NCI-H146 treated with DMSO at 0.1 percent for 48 hours (cell line): ENCODE measurements around the gene CPM.

Source experiments
- DNase-seq: peaks from one replicate; lab custom pipeline; 2025; ENCODE audit not compliant: unreplicated experiment; lab: John Stamatoyannopoulos, UW

The CPM gene

DNA sequence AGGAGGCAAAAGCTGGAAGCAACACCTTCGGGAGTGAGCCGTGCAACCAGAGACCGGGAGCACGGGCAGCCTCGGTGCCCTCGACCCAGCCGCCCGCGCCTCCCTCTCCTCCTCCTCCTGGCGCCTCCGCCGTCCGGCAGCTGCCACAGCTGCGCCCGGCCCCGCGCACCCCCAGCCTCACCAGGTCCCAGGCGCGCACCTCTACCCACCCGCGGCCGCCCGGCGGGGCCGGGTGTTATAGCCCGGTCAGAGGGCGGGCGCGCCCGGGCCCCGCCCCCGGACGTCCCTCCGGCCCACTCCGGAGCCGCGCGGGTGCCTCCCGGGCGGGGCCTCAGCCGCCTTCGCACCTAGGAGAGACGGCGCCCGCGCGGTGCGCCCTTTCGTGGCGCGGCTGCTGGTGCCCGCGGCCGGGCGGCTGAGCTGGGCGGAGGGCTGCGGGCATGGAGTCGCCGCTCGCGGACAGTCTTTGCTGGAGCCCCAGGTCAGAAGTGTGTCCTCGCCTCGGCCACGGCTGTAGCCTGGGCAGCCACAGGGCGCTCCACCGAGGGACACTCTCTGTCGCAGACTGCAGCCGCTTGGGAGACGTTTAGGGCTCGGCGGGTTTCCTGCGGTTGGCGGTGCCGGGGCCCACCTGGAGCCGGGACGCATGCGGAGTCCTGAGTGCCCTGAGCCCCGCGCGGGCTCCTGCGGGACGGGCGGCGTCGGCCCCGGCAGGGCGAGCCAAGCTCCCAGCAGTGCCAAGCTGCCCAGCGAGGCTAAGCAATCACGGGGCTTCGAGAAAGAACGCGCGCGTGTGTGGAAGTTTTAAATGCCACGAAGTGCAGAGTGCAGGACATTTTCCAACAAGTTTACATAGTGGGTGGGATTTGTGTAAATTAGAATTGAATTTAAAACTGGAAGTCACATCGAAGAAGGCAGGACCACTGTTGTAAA lies at the start of gene CPM:
Gene CPM (minus strand): TSS at position 211 of the 933 bp plus-strand sequence. CDS start 334 bp downstream, outside the sequence.
- DNase-seq: no peak

DNA sequence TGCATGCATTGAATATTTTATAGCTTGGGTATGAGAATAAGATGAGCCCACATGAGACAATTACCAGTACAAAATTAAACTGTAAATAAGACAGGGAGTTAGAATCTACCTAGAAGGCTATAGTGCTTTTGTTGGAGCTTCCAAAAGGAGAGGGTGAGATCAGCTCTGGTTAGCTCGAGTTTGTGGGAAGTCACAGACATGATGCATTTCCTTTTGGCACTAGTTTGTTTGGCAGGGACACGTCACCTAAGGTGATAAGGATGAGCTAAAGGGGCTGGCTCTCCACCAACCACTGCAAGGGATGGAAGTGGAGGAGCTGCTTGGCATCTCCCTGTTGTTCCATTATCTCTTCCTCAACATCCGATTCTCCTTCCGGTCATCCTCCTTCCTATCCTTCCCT lies 48.5 kb upstream of the CPM start:
- DNase-seq: no peak

DNA sequence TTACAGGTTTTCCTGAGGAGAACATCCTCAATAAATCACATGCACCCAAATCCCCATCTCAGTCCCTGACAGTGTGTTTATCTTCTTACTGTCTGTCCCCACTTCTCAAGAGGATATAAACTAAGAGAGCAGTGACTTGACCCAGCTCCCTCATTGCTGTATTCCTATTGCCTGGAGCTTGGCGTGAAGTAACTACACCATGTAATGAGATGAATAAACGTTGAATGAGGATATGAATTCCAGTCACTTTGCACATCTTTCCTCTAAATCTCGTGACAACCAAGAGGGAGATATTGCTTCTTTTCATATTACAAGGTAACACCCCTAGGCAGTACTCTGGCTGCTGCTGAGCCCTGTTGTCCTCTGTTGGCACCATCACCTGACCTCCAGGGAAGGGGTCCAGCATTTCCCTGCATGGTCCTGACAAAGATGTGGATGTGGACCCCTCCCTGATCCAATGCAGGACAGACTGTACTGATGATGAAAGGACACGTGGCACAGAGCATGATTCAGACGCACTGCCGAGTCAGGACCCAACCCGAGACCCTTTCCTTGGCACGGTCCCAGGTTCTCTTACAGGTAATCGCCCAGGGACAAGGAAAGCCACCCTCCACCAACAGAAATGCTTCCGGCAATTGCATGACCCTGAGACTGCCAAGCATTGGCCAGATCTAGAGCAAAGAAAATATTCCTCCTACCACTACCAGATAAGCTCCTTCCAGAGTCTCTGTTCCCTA lies 47.7 kb upstream of the CPM start:
- no peak for DNase-seq

DNA sequence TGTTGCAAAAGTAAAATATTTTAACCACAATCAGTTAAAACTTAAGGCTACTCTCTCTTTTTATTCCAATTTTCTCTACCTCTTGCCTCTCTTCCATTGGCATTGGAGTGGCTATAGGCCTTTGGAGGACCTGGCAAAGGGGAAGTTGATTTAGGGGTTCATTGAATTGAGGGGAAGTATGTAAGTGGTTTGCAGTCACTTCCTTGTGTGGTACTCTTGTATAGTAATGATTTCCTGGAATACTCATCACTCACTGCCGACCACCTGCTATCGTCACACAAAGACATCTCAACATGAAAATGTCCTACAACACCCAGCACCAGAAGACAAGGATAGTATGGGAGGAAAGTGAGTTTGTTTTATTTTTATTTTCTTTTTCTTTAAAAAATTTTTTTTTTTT lies 45.7 kb upstream of the CPM start:
- no peak for DNase-seq

DNA sequence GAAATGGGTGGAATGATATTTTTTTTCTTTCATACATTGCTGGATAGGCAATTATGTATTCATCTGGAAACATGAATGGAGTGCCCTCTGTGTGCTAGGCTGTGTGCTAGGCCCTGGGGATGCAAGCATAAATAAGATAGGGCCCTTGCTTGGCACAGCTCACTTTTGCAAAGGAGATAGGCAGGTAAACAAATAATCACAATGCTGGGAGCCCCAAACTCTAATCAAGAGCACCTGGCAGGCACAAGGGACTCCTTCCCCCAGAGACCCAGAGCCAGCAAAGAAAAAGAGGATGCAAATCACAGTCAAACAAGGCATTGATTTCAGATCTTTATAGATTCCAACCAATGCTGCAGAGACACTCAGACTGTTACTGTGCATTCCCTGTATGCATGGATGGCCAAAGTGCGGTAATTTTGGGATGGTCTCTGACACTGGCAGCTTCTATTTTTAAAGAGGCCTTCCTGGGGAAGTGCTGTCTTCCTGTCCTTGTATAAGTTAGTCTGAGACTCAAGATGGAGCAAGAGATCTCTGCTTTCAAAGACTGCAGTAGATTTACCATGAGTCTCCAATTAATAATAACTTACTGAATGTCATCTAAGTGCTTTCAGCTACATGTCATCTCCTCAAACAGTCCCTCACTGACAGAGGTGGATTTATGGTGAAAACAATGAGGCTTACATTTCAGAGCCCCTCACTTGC lies 45.1 kb upstream of the CPM start:
- no peak for DNase-seq

DNA sequence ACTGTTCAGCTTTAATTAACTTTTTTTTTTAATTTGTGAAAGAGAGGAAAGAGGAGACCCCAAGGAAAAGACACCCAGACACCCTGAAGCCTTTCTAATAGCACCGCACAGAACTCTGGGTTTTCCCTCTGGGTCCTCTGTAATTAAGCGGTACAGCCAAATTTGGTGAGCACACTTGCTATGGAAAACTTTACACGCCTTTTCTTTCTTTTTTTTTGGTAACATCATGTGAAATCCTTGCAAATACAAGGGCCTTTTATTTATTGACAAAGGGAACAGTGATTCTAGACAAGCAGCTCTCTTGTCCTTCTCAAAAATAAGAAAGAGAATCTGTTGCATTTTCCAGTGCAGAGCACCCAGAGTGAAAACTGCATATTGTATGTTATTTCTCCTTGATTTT lies 44.4 kb upstream of the CPM start:
- DNase-seq: no peak

DNA sequence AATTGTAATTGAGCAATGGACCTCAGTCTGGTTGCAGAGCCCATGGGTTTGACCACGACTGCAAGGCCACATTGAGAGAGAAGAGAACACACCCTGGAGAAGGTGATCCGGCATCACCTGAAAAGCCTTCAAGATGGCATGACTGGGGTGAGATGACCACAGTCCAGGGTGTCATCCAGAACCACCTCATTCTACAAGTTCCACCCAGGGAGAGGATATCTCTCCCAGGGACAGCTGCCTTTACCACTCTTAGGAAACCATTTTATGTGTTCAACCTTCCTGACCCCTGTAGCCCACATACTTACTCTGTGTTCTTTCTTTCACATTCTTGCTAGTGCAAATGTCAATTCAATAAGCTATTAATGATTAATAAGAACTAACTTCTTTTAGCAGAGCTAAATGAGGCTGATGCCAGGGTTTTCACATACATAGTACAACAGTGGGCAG lies 43.4 kb upstream of the CPM start:
- no peak for DNase-seq

DNA sequence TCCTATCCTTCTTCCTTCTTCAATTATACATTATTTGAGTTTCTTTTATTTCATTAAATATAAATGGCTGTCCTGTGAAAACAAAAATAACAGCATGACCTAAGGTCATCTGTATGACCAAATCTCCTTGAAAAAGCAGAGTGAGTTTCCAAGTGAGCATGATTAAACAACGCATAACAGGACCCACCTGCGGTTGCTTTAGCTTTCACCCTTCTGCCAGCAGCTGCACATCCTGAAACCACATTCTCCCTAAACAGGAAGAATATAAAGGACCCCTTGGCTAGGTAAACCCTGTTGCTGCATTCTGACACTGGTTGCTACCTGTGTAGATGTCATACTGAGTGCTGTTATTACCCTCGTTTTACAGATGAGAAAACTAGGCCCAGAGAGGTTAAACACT lies 42.8 kb upstream of the CPM start:
- DNase-seq: no peak

DNA sequence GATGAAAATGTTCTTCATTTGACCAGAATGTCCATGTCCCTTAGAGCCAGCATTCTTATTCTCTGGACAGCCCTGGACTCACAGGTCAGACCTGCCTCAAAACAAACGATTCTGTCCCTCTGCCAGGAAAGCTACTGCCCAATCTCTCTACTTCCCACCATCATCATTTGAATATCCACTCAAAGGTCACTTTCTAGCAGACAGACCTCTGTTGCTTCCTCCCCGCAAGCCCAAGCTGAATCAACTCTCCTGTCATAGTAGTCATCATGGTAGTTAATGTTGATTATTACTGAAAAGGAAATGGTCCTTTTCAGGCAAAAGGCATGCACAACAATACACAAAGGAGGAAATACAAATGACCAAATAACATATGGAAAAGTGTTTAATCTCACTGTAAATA lies 39.6 kb upstream of the CPM start:
- DNase-seq: no peak

DNA sequence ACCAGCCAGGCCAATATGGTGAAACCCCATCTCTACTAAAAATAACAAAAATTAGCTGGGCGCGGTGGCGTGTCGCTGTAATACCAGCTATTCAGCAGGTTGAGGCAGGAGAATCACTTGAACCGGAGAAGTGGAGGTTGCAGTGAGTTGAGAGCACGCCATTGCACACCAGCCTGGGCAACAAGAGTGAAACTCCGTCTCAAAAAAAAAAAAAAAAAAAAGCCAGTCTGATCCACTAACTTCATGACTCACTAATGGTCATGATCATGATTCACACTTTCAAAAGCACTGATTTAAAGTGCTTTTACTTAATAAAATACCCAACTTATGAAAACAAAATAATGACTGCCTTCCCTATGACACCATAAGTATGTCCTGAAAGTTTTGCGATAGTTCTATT lies 38.4 kb upstream of the CPM start:
- no peak for DNase-seq

DNA sequence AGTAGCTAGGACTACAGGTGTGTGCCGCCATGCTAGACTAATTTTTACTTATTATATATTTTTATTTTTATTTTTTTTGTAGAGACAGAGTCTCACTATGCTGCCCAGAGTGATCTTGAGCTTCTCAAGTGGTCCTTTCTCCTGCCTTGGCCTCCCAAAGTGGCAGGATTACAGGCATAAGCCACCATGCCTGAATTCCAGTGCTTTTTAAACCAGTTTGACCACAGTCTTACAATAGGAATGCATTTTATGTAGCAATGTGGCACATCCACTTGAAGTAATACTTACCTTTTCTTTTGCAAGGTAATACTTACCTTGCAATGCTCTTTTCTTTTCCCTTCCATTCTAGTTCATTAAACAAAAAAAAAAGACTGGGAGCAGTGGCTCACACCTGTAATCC lies 38.0 kb upstream of the CPM start:
- DNase-seq: no peak

DNA sequence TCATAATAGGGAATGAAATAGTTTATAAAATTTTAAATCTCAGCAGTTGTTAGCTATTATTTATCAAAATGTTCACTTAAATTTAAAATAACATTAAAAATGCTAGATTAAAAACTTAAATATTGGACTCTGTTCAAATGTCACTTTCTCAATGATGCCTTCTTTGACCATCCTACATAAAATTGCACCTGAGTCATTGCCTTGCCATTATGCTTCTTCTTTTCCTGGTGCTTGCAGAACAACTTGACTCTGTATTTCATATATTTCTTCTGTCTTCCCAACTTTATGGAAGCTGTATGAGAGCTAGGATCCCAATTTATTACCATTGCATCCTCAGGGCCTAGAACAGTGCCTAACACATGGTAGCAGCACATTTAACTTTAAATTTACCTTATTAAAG lies 37.3 kb upstream of the CPM start:
- no peak for DNase-seq

DNA sequence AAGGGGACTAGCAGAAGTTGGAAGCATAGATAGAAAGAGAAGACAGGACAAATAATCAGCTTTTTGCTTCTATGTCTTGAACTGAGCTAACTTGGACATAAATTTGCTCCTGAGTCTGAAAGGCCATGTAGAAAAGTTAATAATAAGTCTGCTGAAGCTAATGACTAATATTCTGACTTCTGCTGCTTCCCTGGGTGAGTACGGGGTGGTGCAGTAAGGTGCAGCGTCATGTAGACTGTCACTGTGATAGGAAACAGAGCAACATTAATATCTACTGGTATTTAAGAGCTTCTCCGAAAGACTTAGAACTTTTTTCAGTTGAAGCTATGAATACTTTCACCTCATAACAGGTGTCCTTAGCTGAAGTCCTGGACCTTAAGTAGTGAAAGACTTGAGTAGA lies 34.1 kb upstream of the CPM start:
- no peak for DNase-seq

DNA sequence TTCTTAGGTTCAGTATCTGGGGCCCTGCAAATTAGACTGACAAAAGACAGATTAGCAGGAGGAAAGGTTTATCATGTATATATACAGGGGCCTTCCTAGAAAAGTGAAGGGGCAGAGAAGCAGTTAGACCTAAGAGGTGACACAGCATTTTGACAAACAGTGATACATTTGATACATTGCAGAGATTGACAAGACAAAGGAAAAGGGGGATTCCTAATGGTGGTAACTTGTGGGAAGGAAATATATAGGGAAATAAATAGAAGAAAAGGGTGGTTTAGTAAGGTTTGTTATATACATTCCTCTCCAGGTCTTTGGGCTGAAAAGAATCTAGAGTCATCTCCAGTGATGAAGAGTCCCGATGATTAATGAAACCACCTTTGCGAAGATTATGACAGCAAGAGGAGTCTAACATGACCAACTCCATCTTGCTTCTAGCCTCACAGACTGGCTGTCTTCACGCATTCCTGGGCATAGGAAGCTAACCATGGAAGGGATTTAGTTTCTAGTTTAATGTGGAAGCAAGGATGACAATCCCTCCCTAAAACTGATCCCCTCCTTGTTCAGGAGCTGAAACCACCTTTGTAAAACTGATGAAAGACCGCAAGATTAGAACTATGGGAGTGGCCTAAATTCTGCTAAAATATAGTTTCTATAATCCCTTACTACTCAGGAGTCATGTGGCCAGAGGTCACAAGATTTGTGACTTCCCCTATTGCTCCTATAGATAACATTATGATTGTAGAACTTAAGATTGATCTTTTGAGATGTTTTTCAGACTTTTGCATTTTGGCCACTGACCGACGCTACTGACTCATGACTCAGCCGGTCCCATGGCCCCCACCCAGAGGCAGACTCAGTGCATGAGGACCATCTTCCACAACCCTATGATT lies 31.1 kb upstream of the CPM start:
- DNase-seq: no peak

DNA sequence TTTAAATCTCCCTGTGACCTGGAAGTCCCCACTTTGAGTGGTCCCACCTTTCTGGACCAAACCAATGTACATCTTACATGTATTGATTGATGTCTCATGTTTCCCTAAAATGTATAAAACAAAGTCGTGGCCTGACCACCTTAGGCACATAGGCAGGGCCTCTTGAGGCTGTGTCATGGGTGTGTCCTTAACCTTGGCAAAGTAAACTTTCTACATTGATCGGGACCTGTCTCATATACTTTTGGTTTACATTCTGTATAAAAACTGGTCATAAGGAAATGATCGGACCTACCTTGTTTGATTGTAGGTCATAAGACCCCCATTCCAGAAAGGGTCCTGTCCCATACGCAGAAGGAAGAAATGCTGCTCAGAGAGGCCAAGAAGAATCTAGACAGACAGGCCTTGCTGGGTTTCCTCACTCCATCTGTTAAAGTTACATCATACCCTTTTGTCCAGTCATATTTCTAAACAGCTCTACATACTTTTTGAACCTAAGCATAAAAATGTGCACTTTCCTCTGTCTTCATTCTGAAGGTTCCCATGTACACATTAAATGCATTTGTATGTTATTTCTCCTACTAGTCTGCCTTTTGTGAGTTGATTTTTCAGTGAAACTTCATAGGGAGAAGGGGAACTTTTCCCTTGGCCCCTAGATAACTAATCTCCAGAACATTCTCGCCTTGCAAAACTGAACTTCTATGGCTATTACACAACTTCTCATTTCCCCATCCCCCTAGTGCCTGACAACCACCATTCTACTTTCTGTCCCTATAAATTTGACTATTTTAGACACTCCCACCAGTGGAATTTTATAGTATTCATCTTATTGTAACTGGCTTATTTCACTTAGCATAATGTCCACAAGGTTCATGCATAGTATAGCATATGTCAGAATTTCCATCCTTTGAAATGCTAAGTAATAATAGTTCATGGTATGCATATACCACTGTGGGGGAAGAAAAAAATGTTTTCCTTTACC lies 30.2 kb upstream of the CPM start:
- DNase-seq: no peak

DNA sequence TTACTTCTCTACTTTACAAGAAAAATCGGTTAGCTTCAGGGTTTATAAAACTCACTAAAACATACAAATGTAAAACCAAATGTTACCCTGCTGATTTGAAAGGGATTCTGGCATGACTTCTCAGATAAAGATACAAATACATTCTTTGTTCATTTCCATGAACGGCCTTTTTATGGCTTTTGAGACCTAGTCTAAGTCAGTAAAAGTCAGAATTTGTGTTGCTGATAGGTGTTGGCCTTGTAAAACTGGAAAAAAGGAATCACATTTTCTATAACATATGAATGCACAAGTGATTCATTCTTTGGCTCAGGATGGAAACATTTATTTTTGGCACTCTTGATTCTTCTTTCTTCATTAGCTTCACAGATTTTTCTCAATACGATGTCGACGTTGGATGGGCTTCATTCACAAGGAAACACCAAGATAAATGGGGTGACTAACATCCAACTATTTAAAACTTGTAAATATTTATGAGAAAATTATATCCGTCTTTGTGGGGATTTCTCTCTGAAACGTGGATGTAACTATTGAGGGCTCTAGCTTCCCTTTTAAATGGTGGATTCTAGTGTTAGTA lies 27.0 kb upstream of the CPM start:
- DNase-seq: no peak

DNA sequence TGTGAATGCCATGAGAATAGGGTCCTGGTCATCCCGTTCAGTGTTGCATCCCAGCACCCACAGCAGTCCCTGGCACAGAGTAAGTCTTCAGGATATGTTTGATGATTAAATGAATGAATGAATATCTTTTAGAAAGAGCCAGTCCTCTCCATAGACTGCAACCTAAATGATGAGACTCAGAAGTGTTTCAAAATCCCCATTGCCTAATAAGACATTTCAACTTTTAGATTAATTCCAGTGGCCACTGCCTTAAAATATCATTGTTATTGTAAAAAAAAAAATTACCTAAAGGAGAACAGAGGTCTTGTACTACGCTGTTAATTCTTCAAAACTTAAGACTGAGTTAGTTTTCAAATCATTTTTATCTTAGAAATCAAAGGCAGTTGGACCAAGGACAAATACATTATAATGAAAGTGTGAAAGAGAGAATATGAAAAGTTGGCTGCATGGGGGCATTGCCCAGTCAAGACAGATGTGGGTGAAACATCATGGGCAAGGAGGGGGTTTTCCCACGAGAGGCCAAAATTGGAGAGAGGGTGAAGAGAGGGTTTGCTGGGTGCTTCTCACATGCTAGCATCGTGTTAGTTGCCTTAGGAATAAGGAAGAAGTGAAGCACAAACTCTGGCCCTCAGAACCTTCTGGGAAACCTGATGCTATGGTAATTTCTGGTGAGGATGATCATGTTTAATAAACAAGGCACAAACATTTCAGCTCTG lies 26.3 kb upstream of the CPM start:
- DNase-seq: no peak

DNA sequence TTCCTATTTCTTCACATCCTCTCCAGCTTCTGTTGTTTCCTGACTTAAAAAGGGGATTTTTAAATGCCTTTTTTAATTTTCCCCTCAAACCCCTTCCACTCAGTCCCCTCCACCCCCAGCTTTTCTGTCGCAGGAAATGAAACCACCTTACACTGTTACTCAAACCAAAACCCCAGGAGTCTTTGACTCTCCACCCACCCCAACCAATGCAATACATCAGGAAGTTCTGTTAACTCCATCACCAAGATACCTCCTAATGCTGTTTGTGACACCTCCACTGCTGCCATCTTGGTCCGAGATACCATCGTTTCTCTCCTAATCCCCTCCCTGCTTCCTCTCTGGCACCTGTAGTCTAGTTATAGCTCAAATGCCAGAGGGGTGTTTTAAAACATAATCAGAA lies 25.4 kb upstream of the CPM start:
- DNase-seq: no peak

DNA sequence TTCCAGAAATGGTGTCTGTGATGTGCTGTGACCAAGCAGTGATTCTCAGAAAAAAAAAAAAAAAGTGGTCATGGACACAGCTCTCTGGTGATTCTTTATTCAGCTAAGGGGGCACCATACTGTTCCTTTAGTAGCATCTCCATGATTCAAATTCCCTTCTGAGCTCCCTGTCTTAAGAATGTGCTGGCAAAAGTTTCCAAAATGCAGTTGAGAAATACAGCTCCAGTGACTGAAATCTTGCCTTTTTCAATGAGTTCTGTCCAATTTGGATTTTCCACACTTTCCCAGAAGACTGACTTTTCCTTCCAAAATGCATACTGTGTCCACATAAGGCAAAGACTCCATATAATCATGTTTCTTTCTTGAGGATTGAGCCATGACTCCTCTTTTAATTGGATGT lies 24.3 kb upstream of the CPM start:
- DNase-seq: no peak
